DOHH2 (cell line): Measurements from ENCODE around the gene COL4A2.

Source experiments
- H3F3A ChIP-seq: fragments of 200-600 bp; sonication (generic), shearing (Covaris generic); 2 replicates; pipeline ENCODE4 v1.6.0; 2016; ENCODE audit warnings: antibody characterized with exemption, mild to moderate bottlenecking; ENCODE audit not compliant: control insufficient read depth, insufficient read depth
- H3K27ac ChIP-seq: fragments of 200-600 bp; sonication (generic); 2 replicates; pipeline ENCODE4 v1.5.1; 2014; ENCODE audit warnings: low read depth, mild to moderate bottlenecking, low read length, moderate library complexity
- H3K27me3 ChIP-seq: fragments of 200-600 bp; sonication (generic); 2 replicates; pipeline ENCODE4 v1.6.1; 2014; ENCODE audit warnings: mild to moderate bottlenecking, low read length, mixed read lengths; ENCODE audit not compliant: control insufficient read depth
- H3K36me3 ChIP-seq: fragments of 200-600 bp; sonication (generic); 2 replicates; pipeline ENCODE4 v1.6.1; 2014; ENCODE audit warnings: mild to moderate bottlenecking, low read length, moderate library complexity, mixed read lengths; ENCODE audit not compliant: control insufficient read depth
- H3K4me1 ChIP-seq: fragments of 200-600 bp; sonication (generic); 2 replicates; pipeline ENCODE4 v1.6.1; 2014; ENCODE audit warnings: mild to moderate bottlenecking, low read length, mixed read lengths; ENCODE audit not compliant: control insufficient read depth
- H3K4me2 ChIP-seq: fragments of 200-600 bp; sonication (generic); 2 replicates; pipeline ENCODE4 v1.6.0; 2014; ENCODE audit warnings: mild to moderate bottlenecking, low read length, moderate library complexity
- H3K4me3 ChIP-seq: fragments of 200-600 bp; sonication (generic); 2 replicates; pipeline ENCODE4 v1.5.1; 2014; ENCODE audit warnings: mild to moderate bottlenecking, low read length, mixed read lengths
- H3K79me2 ChIP-seq: fragments of 200-600 bp; sonication (generic); 2 replicates; pipeline ENCODE4 v1.6.1; 2014; ENCODE audit warnings: mild to moderate bottlenecking, low read length, mixed read lengths; ENCODE audit not compliant: control insufficient read depth
- H3K9me2 ChIP-seq: fragments of 200-600 bp; sonication (generic); replicated peaks from 2 replicates; pipeline ENCODE4 v1.6.1; 2014; ENCODE audit warnings: mild to moderate bottlenecking, low read length, mixed read lengths; ENCODE audit not compliant: control insufficient read depth
- H3K9me3 ChIP-seq: fragments of 200-600 bp; sonication (generic); 2 replicates; pipeline ENCODE4 v1.6.1; 2014; ENCODE audit warnings: antibody characterized with exemption, low read length, mixed read lengths; ENCODE audit not compliant: control insufficient read depth, insufficient read depth
- H4K20me1 ChIP-seq: fragments of 200-600 bp; sonication (generic); 2 replicates; pipeline ENCODE4 v1.6.0; 2014; ENCODE audit warnings: low read depth, mild to moderate bottlenecking, antibody characterized with exemption, low read length, moderate library complexity; ENCODE audit not compliant: control insufficient read depth, insufficient read depth
- EZH2phosphoT487 ChIP-seq: fragments of 200-600 bp; sonication (generic); IDR thresholded peaks from 2 replicates; pipeline ENCODE4 v1.6.1; 2017; ENCODE audit warnings: borderline replicate concordance, mild to moderate bottlenecking, antibody characterized with exemption, low read length, moderate library complexity, mixed read lengths
- TF ChIP-seq, protein P1 (sequence below): fragments of 200-600 bp; sonication (generic); IDR thresholded peaks from one replicate; pipeline ENCODE4 v1.5.1; 2014; ENCODE audit warnings: antibody characterized with exemption, mild to moderate bottlenecking, low read depth, low read length; ENCODE audit not compliant: poor library complexity, severe bottlenecking

Gene COL4A2

DNA sequence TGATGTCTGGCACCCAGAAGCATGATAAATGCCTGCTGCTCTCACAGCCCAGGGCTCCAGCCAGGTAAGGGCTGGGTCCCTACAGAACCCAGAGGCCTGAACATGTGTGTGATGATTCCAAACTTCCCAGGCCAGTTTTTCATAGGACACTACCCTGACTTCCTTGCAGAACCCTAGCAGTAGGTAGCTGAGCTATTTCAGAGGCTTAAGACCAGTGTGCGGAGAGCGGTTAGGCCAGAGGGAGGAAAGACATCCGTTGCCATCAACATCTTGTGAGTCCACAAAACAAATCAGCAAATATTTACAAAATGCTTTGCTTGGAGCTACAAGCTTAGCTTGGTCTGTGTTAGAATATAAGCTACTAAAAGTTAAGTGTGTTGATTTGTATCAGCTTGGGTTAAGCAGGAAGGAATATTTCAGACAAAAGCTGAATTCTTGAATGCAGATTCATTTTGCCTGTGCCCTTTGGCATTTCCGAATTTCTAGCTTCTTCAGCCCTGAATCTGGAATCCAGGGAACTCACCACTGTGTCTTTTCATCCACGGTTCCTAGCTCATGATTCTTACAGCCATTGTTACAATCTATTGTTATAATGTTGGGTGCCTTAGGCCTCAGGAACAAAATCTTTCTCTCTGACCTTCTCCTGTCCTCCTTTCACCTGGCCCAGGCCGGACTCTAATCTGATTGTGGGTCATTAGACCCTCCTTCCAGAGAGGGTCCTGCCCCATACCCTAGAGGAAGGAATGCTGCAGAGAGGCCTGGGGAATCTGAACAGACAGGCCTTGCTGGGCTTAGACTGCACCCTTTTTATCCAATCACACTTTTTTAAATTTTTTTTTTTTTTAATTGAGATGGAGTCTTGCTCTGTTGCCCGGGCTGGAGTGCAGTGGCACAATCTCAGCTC, 242.1 kb downstream of the COL4A2 start:
- Histone ChIP-seq H4K20me1 (no peaks in the 10 kb centered on the region), H3K9me3 (no peaks in the 10 kb centered on the region), H3K36me3 (no peaks in the 10 kb centered on the region), H3F3A (no peaks in the 10 kb centered on the region), H3K4me1 (no peaks in the 10 kb centered on the region), H3K27me3 (no peaks in the 10 kb centered on the region), H3K79me2 (no peaks in the 10 kb centered on the region), H3K4me2 (no peak overlapping the region), H3K4me3 (no peak overlapping the region), H3K9me2 (no peaks in the 10 kb centered on the region), H3K27ac (no peak overlapping the region)
- no peak for TF ChIP-seq EZH2phosphoT487
- TF ChIP-seq, protein P1, sequence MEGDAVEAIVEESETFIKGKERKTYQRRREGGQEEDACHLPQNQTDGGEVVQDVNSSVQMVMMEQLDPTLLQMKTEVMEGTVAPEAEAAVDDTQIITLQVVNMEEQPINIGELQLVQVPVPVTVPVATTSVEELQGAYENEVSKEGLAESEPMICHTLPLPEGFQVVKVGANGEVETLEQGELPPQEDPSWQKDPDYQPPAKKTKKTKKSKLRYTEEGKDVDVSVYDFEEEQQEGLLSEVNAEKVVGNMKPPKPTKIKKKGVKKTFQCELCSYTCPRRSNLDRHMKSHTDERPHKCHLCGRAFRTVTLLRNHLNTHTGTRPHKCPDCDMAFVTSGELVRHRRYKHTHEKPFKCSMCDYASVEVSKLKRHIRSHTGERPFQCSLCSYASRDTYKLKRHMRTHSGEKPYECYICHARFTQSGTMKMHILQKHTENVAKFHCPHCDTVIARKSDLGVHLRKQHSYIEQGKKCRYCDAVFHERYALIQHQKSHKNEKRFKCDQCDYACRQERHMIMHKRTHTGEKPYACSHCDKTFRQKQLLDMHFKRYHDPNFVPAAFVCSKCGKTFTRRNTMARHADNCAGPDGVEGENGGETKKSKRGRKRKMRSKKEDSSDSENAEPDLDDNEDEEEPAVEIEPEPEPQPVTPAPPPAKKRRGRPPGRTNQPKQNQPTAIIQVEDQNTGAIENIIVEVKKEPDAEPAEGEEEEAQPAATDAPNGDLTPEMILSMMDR, result no peak

DNA sequence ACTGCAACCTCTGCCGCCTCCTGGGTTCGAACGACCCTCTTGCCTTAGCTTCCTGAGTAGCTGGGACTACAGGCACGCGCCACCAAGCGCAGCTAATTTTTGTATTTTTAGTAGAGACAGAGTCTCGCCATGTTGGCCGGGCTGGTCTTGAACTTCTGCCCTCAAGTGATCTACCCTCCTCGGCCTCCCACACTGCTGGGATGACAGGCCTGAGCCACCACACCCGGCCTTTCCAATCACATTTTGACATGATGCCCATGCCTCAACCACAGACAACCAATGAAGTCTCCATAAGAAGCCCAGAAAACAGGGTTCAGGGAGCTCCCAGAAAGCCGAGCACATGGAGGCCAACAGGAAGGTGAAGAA, 242.7 kb downstream of the COL4A2 start:
- no peaks in the 10 kb centered on the region for H3K27me3 ChIP-seq
- TF ChIP-seq, protein P1, result no peak
- no peak for TF ChIP-seq EZH2phosphoT487
- H3K4me3 ChIP-seq, result no peak overlapping the region
- H3F3A ChIP-seq, result no peaks in the 10 kb centered on the region
- H3K4me1 ChIP-seq, result no peaks in the 10 kb centered on the region
- H3K79me2 ChIP-seq, result no peaks in the 10 kb centered on the region
- H3K36me3 ChIP-seq, result no peaks in the 10 kb centered on the region
- H3K4me2 ChIP-seq, result no peak overlapping the region
- H3K27ac ChIP-seq, result no peak overlapping the region
- no peaks in the 10 kb centered on the region for H3K9me2 ChIP-seq
- H4K20me1 ChIP-seq, result no peaks in the 10 kb centered on the region
- H3K9me3 ChIP-seq, result no peaks in the 10 kb centered on the region

DNA sequence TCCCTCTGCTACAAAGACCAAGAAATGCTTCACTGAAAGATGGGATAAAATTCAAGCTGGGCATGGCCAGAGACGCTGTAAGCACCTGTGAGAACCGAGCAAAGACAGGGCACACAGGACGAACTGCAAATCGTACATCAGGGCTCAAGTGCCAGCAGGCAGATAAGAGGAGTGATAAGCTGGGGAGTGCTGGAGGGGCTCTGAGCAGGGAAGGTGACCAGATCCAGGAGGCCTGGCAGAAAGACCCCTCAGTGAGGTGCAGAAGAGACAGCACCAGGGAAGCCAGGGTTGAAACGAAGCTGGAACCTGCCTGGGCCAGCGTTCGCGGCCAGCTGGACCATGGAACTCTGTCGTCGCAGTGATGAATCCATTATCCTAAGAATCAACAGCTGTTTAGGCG, 244.2 kb downstream of the COL4A2 start:
- no peak overlapping the region for H3K4me2 ChIP-seq
- H3F3A ChIP-seq, result no peaks in the 10 kb centered on the region
- no peaks in the 10 kb centered on the region for H3K9me2 ChIP-seq
- no peak overlapping the region for H3K27ac ChIP-seq
- H3K4me3 ChIP-seq, result no peak overlapping the region
- H3K27me3 ChIP-seq, result no peaks in the 10 kb centered on the region
- no peaks in the 10 kb centered on the region for H3K9me3 ChIP-seq
- no peaks in the 10 kb centered on the region for H4K20me1 ChIP-seq
- H3K79me2 ChIP-seq, result no peaks in the 10 kb centered on the region
- H3K4me1 ChIP-seq, result no peaks in the 10 kb centered on the region
- no peaks in the 10 kb centered on the region for H3K36me3 ChIP-seq
- TF ChIP-seq, protein P1, result no peak
- TF ChIP-seq EZH2phosphoT487, result no peak
